ENCODE measurements around the gene UBE2E3.

Gene UBE2E3

GRCh38 chr2:181065458-181065857, 85.1 kb downstream of the UBE2E3 start:
- no peak for TF ChIP-seq CTCF (conservative IDR thresholded peaks at IDR 0.05)
- H3K27ac ChIP-seq, result no peak overlapping the region

GRCh38 chr2:181066333-181066732, 85.9 kb downstream of the UBE2E3 start:
- no peak overlapping the region for H3K27ac ChIP-seq
- no peak for TF ChIP-seq CTCF (conservative IDR thresholded peaks at IDR 0.05)

GRCh38 chr2:181070119-181070835, 89.9 kb downstream of the UBE2E3 start:
- no peak for TF ChIP-seq CTCF (conservative IDR thresholded peaks at IDR 0.05)
- H3K27ac ChIP-seq, result no peak overlapping the region

GRCh38 chr2:181070836-181071200, 90.4 kb downstream of the UBE2E3 start:
- no peak for TF ChIP-seq CTCF (conservative IDR thresholded peaks at IDR 0.05)
- H3K27ac ChIP-seq, result no peak overlapping the region

- no peak for TF ChIP-seq CTCF (conservative IDR thresholded peaks at IDR 0.05)
Measured at GRCh38 chr2:181072486-181073235, 92.3 kb downstream of the UBE2E3 start.

GRCh38 chr2:181073896-181074295, 93.5 kb downstream of the UBE2E3 start:
- no peak for TF ChIP-seq CTCF (conservative IDR thresholded peaks at IDR 0.05)
- no peak overlapping the region for H3K27ac ChIP-seq

More at GRCh38 chr2:181072486-181073235, 92.3 kb downstream of the UBE2E3 start:
- H3K27ac ChIP-seq, result no peak overlapping the region

- no peak for TF ChIP-seq CTCF (conservative IDR thresholded peaks at IDR 0.05)
- H3K27ac ChIP-seq, result no peak overlapping the region
Measured at GRCh38 chr2:181074457-181074856, 94.1 kb downstream of the UBE2E3 start.

Measured in VCaP (cell line).